Neural cell (in vitro differentiated cells): Measurements from ENCODE around the gene EPAS1. TPM values are rescaled to one million over a fixed set of nuclear protein-coding genes. Genes with fewer than 3 reads are reported as not detected.

Experiments
- H2AFZ ChIP-seq: fragments of 200-600, 300-800 bp; sonication (generic), shearing (Covaris generic); 2 replicates; pipeline ENCODE4 v1.6.0; 2014; ENCODE audit warnings: low read depth, mild to moderate bottlenecking, antibody characterized with exemption, low read length, moderate library complexity
- H3F3A ChIP-seq: fragments of 200-600 bp; shearing (Covaris generic); 2 replicates; pipeline ENCODE4 v1.6.1; 2016; ENCODE audit warnings: mild to moderate bottlenecking, moderate library complexity, mixed read lengths, antibody characterized with exemption, low read length; ENCODE audit not compliant: insufficient read depth, poor library complexity, severe bottlenecking
- H3K27ac ChIP-seq: fragments of 200-600, 300-800 bp; sonication (generic), shearing (Covaris generic); 2 replicates; pipeline ENCODE4 v1.5.1; 2014; ENCODE audit warnings: mild to moderate bottlenecking, low read length, moderate library complexity
- H3K27me3 ChIP-seq: fragments of 300-800, 200-600 bp; sonication (generic), shearing (Covaris generic); 2 replicates; pipeline ENCODE4 v1.6.0; 2014; ENCODE audit warnings: mild to moderate bottlenecking, low read depth, low read length, moderate library complexity; ENCODE audit not compliant: insufficient read depth
- H3K36me3 ChIP-seq: fragments of 300-800, 200-600 bp; sonication (generic), shearing (Covaris generic); 2 replicates; pipeline ENCODE4 v1.5.1; 2014; ENCODE audit warnings: mild to moderate bottlenecking, antibody characterized with exemption, low read length, moderate library complexity; ENCODE audit not compliant: insufficient read depth
- H3K4me2 ChIP-seq: fragments of 300-800, 200-600 bp; sonication (generic), shearing (Covaris generic); 2 replicates; pipeline ENCODE4 v1.6.0; 2014; ENCODE audit warnings: mild to moderate bottlenecking, low read length
- H3K4me3 ChIP-seq: fragments of 300-800, 200-600 bp; sonication (generic), shearing (Covaris generic); 2 replicates; pipeline ENCODE4 v1.5.1; 2014; ENCODE audit warnings: mild to moderate bottlenecking, low read length, moderate library complexity
- H3K79me2 ChIP-seq: fragments of 200-600 bp; shearing (Covaris generic); replicated peaks from 2 replicates; pipeline ENCODE4 v1.6.0; 2014; ENCODE audit warnings: mild to moderate bottlenecking, low read length, moderate library complexity; ENCODE audit not compliant: insufficient read depth
- H3K9ac ChIP-seq: fragments of 300-800, 200-600 bp; sonication (generic), shearing (Covaris generic); 2 replicates; pipeline ENCODE4 v1.6.1; 2016; ENCODE audit warnings: mild to moderate bottlenecking, low read length, mixed read lengths
- H3K9me2 ChIP-seq: fragments of 200-600 bp; shearing (Covaris generic); 2 replicates; pipeline ENCODE4 v1.6.1; 2016; ENCODE audit warnings: mild to moderate bottlenecking, low read length, mixed read lengths; ENCODE audit not compliant: insufficient read depth
- H3K9me3 ChIP-seq: fragments of 200-600, 300-800 bp; sonication (generic), shearing (Covaris generic); 2 replicates; pipeline ENCODE4 v1.6.1; 2016; ENCODE audit warnings: mild to moderate bottlenecking, mixed run types, low read length, moderate library complexity, mixed read lengths
- H4K20me1 ChIP-seq: fragments of 200-600 bp; shearing (Covaris generic); 2 replicates; pipeline ENCODE4 v1.6.1; 2016; ENCODE audit warnings: mild to moderate bottlenecking, mixed run types; ENCODE audit not compliant: insufficient read depth
- EP300 ChIP-seq: fragments of 450-650 bp; conservative IDR thresholded peaks from 2 replicates; pipeline ENCODE4 v1.6.1; 2014; ENCODE audit warnings: antibody characterized with exemption, mild to moderate bottlenecking, moderate library complexity; ENCODE audit not compliant: poor library complexity, severe bottlenecking
- EZH2 ChIP-seq: fragments of 200-600, 300-800 bp; shearing (Covaris generic), sonication (generic); IDR thresholded peaks from 2 replicates; pipeline ENCODE4 v1.6.1; 2014; ENCODE audit warnings: antibody characterized with exemption, low read length, borderline replicate concordance, mild to moderate bottlenecking; ENCODE audit not compliant: insufficient read depth, poor library complexity, severe bottlenecking
- MXI1 ChIP-seq: fragments of 450-650 bp; conservative IDR thresholded peaks from 2 replicates; pipeline ENCODE4 v1.6.1; 2014; ENCODE audit warnings: antibody characterized with exemption, mild to moderate bottlenecking; ENCODE audit not compliant: poor library complexity, severe bottlenecking
- POLR2AphosphoS5 ChIP-seq: IDR thresholded peaks from 2 replicates; pipeline ENCODE4 v1.6.1; 2012
- RAD21 ChIP-seq: fragments of 450-650 bp; conservative IDR thresholded peaks from 2 replicates; pipeline ENCODE4 v1.6.1; 2014; ENCODE audit warnings: antibody characterized with exemption, mild to moderate bottlenecking, moderate library complexity
- SMC3 ChIP-seq: fragments of 450-650 bp; conservative IDR thresholded peaks from 2 replicates; pipeline ENCODE4 v1.6.1; 2014; ENCODE audit warnings: antibody characterized with exemption, mild to moderate bottlenecking, moderate library complexity; ENCODE audit not compliant: poor library complexity
- TAF1 ChIP-seq: IDR thresholded peaks from 2 replicates; pipeline ENCODE4 v1.6.1; 2012; ENCODE audit warnings: low read depth
- polyA plus RNA-seq: library from polyadenylated mRNA; depleted of rRNA; stranded (reverse); fragments of >200 nt; gene quantifications from 2 replicates; pipeline ENCODE4 v1.2.3, GENCODE V29; 2014
- TF ChIP-seq, protein P1 (sequence below): IDR thresholded peaks from 2 replicates; pipeline ENCODE4 v1.6.1; 2012; ENCODE audit warnings: borderline replicate concordance
- TF ChIP-seq, protein P2 (sequence below): fragments of 450-650 bp; IDR thresholded peaks from 2 replicates; pipeline ENCODE4 v1.5.1; 2014; ENCODE audit warnings: antibody characterized with exemption, mild to moderate bottlenecking, moderate library complexity; ENCODE audit not compliant: poor library complexity, severe bottlenecking

EPAS1 gene
- polyA plus RNA-seq, 1 donor from 2014 or later, result not detected

DNA sequence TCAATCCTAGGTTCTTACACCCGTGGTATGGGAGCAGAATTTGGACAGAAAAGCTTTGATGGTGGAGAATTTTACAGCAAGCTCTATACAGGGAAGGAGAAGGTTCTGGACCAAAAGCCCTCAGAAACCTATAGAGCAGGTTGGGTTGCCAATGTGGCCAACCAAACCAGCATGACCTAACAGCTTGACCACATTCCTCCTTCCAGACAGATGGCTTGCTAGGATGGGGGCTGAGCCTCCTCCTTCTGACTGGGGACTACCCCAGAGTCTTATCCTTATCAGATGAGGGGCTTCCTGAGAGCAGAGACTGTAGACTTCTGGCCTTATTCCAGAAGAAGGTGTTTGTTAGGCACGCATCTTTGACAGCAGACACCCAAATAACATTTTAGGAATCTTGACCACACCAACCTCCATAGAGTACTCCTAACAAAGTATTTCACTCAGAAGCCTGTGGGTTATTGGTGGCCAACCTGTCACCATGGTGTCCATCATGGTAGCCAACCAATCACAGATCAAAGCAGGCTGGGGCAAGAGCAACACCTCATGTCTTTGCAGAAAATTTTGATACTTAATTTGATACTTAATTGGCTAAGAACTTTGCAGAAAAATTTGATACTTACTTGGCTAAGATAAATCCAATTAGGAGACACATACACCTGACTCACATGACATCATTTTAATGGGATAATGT lies 34.8 kb upstream of the EPAS1 start:
- Histone ChIP-seq H3K9me2 (no peaks in the 10 kb centered on the region), H3K4me3 (no peak overlapping the region), H3K9me3 (no peaks in the 10 kb centered on the region), H3K79me2 (no peaks in the 10 kb centered on the region), H4K20me1 (no peaks in the 10 kb centered on the region), H3K36me3 (no peaks in the 10 kb centered on the region), H3K4me2 (no peak overlapping the region), H3K27me3 (no peaks in the 10 kb centered on the region), H2AFZ (no peak overlapping the region), H3F3A (no peaks in the 10 kb centered on the region), H3K27ac (no peak overlapping the region), H3K9ac (no peak overlapping the region)
- TF ChIP-seq TAF1, result no peak
- no peak for TF ChIP-seq SMC3
- no peak for TF ChIP-seq RAD21
- TF ChIP-seq, protein P1, sequence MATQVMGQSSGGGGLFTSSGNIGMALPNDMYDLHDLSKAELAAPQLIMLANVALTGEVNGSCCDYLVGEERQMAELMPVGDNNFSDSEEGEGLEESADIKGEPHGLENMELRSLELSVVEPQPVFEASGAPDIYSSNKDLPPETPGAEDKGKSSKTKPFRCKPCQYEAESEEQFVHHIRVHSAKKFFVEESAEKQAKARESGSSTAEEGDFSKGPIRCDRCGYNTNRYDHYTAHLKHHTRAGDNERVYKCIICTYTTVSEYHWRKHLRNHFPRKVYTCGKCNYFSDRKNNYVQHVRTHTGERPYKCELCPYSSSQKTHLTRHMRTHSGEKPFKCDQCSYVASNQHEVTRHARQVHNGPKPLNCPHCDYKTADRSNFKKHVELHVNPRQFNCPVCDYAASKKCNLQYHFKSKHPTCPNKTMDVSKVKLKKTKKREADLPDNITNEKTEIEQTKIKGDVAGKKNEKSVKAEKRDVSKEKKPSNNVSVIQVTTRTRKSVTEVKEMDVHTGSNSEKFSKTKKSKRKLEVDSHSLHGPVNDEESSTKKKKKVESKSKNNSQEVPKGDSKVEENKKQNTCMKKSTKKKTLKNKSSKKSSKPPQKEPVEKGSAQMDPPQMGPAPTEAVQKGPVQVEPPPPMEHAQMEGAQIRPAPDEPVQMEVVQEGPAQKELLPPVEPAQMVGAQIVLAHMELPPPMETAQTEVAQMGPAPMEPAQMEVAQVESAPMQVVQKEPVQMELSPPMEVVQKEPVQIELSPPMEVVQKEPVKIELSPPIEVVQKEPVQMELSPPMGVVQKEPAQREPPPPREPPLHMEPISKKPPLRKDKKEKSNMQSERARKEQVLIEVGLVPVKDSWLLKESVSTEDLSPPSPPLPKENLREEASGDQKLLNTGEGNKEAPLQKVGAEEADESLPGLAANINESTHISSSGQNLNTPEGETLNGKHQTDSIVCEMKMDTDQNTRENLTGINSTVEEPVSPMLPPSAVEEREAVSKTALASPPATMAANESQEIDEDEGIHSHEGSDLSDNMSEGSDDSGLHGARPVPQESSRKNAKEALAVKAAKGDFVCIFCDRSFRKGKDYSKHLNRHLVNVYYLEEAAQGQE, result no peak
- TF ChIP-seq MXI1, result no peak
- no peak for TF ChIP-seq EP300
- TF ChIP-seq, protein P2, sequence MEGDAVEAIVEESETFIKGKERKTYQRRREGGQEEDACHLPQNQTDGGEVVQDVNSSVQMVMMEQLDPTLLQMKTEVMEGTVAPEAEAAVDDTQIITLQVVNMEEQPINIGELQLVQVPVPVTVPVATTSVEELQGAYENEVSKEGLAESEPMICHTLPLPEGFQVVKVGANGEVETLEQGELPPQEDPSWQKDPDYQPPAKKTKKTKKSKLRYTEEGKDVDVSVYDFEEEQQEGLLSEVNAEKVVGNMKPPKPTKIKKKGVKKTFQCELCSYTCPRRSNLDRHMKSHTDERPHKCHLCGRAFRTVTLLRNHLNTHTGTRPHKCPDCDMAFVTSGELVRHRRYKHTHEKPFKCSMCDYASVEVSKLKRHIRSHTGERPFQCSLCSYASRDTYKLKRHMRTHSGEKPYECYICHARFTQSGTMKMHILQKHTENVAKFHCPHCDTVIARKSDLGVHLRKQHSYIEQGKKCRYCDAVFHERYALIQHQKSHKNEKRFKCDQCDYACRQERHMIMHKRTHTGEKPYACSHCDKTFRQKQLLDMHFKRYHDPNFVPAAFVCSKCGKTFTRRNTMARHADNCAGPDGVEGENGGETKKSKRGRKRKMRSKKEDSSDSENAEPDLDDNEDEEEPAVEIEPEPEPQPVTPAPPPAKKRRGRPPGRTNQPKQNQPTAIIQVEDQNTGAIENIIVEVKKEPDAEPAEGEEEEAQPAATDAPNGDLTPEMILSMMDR, result no peak
- no peak for TF ChIP-seq EZH2
- no peak for TF ChIP-seq POLR2AphosphoS5

DNA sequence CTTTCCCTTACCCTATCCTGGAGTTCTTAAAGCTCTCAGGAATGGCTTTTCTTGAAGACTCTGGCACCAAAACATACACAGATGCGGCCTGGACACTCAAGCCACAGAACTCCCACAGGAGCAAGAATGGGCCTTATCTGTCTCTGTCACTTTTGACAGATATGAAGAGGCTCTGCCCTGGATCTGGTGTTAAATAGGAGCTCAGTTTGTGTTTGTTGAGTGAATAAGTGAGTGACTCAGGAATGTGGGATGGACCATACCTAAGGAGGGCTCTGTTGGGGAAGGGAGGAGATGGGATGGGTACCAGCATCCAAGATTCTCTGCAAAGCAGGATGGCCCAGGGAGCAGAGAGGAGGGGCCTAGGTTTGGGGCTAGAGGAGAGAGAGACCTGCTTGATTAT lies 33.9 kb upstream of the EPAS1 start:
- Histone ChIP-seq H3K9me2 (no peaks in the 10 kb centered on the region), H4K20me1 (no peaks in the 10 kb centered on the region), H3K9ac (no peak overlapping the region), H3K27me3 (no peaks in the 10 kb centered on the region), H3K4me3 (no peak overlapping the region), H3K79me2 (no peaks in the 10 kb centered on the region), H2AFZ (no peak overlapping the region), H3K4me2 (no peak overlapping the region), H3K36me3 (no peaks in the 10 kb centered on the region), H3K27ac (no peak overlapping the region), H3K9me3 (no peaks in the 10 kb centered on the region), H3F3A (no peaks in the 10 kb centered on the region)
- TF ChIP-seq SMC3 (no peak), MXI1 (no peak), RAD21 (no peak), EZH2 (no peak), POLR2AphosphoS5 (no peak), EP300 (no peak), TAF1 (no peak)
- TF ChIP-seq, protein P2, result no peak
- TF ChIP-seq, protein P1, result no peak
